GM19025 (cell line): ENCODE results near the gene SLC22A3.
"Not testable (repeated sequence)": the region's sequence is repeated elsewhere in the genome, so short reads cannot be mapped to it uniquely, and the experiment has no call there.

Source experiments
- ATAC-seq: cut with Tn5 transposase; IDR thresholded peaks from one replicate; pipeline ENCODE4 v1.9.1; 2021; ENCODE audit warnings: mild to moderate bottlenecking, low read depth, moderate library complexity; ENCODE audit not compliant: unreplicated experiment

Gene SLC22A3

DNA sequence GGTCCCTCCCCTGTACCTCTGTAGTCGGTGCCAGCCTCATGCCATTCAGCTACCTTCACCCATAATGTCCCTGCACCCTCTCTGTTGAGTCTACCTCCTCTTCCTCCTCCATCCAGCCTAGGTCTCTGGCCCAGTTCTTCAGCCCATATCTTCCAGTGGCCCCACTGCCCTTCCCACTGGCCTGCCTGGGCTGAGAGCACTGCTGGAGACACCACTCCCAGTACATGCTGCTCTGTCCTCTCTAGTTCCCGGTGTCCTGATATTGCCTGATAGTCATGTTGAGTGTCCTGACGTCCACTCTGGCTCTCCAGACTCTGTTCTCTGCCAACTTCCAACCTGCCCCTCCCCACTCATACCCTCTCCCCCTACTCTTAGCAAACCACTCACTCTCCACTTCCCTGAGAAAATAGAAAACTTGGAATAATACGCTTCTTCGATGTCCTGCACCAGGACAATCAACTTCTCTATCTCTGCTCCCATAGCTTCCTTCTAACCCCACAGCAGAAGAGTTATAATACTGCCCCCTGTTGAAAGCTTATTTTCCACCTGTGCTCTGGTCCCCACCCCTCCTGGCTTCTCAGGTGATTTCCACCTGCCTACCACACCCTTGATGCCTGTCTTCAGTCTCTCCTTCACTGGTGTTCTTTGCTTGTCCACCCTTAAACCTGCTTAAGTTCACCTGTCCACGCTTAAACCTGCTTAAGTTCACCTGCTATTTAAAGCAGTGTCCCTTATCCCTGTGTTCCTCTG is 19.8 kb downstream of the SLC22A3 start:
- no peak for ATAC-seq

DNA sequence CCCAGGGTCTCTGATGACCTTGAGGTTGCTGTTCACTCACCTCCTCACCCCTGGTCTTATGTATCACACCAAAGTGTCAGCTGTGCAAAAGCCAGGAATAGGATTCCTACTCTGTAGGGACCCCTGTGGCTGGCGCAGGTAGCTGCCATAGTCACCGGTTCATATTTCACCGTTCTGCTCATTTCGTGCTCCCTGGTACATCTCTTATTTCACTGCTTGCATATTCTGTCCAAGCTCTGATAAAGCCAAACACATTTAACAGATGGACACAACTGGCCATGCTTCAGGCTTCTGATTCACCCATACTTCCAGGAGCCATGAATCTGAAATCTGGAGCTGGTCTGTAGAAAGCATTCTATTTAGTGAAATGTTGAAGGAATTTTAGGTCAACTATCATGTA is 20.5 kb downstream of the SLC22A3 start:
- no peak for ATAC-seq

DNA sequence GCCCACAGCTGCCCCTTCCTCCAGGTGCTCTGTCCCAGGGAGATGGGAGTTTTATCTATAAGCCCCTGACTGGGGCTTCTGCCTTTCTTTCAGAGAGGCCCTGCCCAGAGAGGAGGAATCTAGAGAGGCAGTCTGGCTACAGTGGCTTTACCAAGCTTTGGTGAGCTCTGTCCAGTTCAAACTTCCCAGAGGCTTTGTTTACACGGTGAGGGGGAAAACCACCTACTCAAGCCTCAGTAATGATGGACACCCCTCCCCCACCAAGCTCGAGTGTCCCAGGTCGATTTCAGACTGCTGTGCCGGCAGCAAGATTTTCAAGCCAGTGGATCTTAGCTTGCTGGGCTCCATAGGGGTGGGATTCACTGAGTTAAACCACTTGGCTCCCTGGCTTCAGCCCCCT is 25.4 kb downstream of the SLC22A3 start:
- not testable (repeated sequence) for ATAC-seq

DNA sequence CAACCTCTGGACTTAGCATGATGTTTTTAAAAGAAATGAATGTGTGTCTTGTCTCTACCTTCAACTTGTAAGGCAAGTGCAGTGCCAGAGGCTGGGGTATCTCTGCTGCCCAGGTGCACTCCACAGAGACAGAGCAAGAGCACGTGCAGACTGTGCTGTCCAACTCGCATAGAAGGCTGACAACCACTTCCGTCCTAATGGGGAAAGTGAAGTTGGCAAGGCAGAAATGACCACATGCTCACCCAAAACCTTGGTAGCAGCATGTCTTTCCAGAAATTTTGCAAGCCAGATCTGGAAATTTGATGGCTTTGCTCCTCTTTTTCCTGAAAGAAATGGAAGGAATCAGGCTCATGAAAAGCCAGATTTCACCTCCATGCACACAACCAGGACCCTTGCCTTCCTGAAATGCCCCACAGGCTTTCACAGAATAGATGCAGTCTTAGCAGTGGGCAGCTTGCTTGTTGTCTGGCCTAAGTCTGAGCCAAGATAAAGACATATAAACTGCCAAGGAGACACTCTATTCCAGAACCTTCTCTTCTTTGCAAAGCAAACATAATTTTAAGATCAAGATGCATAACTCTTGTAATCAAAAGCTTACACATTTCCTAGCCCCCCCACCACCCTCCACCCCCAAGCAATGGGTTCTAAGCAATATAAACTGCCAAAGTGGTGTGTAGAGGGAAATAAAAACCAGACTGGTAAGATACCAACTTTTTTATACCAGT is 26.8 kb downstream of the SLC22A3 start:
- no peak for ATAC-seq

DNA sequence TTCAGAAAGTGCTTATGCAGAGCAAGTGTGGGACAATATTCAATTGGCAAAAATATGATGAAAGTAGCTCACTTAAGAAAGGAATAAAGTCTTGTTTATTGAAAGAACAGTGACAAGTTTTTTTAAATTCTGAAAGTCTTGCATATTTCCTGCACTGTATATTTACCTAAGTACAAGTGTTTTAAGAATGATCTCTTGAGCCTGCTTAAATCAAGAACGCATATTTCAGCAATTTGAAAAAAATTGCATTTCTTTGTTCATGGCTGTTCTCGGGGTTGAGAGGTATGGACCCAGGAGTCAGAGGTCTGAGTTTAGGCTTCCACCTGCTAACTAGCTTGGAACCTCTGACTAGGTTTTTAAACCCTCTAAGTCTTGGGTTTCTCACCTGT is 27.4 kb downstream of the SLC22A3 start:
- no peak for ATAC-seq

DNA sequence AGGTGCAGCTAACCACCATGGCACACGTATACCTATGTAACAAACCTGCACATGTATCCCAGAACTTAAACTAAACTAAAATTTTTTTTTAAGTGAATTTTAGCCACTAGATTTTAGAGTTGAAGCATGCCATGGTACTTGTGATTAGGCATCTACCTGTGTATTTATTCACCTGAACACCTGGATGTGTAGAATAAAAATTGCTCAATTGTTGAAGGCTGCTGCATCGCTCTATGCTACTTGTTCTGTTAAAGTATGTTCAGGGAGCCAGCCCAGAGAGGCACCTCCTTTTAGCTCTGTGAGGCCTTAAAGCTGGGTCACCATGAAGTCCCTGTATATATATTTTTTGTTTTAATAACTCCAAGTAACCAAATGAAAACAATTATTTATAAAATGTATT is 28.3 kb downstream of the SLC22A3 start:
- ATAC-seq = no peak

DNA sequence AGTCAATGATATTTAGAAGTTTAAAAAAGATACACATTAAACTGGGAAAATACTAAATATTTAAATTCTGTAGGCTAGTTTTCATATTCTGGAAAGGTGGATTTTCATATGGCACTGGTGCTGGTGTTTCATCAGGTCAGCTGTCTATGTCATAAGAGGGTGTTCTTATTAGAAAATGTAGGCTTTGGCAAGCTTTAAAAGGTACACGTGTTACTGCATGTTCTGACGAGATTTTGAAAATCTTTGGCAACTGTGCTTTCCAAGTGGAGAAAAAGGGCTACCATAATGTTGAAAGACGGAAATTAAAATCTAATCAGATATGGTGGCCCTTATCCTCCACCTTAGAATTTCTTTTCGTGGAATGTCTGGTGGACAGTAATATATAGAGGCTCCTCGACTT is 30.0 kb downstream of the SLC22A3 start:
- ATAC-seq = no peak

DNA sequence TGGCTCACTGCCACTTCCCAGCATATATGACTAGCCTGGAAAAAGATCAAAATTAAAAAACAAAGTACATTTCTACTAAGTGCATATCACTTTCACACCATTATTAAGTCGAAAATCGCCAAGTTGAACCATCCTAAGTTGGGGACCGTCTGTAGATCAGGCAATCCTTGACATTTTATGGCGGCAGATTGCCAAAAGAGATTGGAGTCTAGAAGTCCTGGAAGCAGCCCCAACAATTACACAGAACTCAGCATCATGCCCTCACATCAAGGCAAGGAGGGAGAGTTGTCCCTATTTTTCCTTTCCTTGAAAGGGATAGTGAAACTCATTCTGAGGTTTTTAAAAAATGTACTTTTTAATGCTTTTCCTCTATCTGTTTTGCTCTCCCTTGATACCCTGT is 30.7 kb downstream of the SLC22A3 start:
- no peak for ATAC-seq

DNA sequence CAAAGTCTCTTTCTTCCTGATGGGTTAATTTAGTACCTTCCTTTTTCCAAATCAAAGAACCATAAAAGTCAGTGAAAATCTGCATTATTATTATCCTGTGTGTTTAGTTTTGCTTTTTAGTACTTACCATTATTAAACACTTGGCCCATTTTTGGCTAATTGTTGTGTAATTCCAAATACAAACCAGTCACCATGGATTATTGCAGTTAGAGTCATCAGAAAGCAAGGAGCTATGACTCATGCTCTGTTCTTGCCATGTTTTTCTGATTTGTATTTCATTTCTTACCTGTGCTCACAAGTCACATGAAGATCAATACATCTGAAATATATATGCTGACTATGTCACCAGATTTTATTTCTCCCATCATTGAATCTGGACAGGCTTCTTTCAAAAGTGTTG is 31.3 kb downstream of the SLC22A3 start:
- no peak for ATAC-seq

DNA sequence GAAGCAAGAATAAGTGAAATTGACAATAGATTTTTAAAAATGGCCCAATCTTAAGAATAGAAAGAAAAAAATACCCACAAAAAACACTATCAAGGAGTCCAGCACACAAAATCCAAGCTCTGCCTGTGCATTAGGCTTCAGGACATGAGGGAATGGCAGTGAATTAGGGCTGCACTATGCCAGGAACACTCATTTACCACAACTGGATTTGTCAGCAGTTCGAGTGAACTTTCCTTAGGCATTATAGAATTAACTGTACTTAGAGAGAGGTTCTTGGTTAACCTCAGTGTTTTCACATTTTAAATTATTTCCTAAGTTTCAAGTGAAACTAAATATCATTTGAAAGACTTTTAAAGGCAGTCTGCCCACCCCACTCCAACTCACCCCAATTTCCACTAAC is 34.8 kb downstream of the SLC22A3 start:
- ATAC-seq = no peak

DNA sequence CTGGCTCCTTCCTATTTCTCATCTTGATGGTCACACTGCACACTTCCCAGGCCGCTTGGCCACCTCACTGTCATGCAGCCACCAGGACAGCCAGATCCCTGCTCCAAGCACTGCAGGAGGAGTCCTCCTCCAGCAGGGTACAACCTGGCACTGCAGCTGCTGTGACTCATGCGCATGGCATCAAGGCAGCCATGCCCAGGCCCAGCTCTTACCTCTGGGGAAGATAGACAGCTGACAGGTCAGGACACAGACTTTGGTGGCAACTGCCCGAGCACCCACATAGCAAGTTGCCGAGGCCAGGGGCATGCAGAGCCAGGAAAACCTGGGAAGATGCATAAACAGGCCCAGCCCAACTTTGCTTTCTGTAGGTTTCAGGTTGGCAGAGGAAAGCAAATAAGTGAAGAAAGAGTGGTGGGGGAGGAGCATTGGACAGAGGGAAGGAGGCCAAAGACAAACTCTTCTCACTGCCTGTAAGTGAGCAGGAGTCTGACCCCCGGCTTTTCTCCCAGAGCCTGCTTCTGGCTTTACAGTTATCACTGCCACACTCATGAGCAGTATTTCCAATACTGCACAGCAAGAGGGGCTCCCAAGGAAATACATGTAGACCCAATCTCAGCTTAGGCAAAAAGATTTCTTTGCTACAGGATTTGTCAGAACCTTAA is 38.8 kb downstream of the SLC22A3 start:
- ATAC-seq = no peak

DNA sequence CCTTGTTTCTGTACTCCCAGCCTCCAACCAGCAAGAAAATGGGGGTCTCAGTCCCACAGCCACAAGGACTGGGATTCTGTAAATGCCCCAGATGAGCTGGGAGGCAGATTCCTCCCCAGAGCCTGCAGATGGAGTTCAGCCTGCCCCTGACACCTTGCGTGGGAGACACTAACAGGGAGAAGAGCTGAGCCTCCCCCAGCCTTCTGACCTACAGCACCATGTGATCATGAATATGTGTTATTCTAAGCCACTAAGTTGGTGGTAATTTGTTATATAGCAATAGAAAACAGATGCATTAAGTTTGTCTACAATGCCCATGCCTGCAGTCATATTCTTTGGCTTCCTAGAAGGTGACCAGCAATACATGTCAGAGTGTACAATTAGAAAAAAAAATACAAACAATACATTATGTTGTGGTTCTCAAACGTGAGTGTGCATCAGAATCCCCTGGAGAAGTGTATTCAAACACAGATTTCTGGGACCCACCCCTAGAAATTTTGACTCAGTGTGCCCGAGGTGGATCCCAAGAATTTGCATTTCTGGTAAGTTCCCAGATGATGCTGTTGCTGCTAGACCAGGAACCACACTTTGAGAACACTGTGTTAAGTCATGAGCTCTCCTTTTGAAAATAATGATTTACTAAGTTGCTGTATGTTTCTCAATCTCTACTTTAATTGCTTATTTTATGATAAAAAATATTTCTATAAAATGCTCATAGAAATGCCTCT is 39.9 kb downstream of the SLC22A3 start:
- no peak for ATAC-seq

DNA sequence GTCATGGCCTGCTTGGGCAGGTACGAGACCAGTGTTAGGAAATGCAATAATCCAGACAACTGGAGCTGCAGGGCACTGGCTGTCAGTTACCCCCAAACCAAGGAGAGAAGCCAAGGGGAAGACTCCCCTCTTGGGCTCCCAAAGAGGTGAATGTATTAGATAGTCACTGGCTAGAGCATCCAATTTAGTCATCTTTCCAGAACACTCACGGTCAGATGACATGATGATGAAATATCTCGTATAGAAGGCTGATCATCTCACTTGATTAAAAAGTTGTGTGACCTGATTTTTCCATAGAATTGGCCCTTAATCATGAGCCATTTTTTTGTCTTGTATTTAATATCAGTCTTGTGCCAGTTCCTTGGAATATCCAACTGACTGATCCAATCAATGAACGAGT is 40.7 kb downstream of the SLC22A3 start:
- no peak for ATAC-seq

DNA sequence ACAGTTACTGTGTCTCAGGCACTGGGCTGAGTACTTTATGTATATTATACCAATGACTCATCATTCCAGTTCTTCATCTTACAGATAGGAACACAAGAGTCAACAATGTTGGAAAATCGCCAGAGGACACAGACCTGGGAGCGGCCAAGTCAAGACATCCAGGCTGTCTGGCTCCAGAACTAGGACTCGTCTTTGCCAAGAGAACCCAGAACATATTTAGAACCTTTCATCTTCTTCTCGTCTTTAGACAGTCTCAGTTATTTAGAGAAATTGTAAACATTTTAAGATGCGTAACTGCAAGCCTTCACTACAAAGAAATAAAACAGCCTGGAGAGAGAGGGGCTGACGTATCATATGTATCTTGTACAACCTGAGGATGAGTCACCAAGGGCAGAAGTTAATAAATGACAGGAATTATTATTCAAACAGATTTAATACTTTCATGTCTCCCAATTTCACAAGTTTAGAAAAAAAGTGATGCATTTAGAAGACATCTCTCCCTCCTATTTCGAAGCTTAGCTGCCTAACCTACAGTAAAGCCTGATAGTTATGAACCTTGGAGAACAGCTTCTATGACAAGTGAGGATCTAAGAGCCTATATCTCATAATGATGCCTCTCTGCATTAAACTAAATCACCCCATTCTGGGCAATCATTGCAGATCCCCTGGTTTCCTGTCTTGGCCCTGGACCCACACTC is 43.4 kb downstream of the SLC22A3 start:
- ATAC-seq = no peak

DNA sequence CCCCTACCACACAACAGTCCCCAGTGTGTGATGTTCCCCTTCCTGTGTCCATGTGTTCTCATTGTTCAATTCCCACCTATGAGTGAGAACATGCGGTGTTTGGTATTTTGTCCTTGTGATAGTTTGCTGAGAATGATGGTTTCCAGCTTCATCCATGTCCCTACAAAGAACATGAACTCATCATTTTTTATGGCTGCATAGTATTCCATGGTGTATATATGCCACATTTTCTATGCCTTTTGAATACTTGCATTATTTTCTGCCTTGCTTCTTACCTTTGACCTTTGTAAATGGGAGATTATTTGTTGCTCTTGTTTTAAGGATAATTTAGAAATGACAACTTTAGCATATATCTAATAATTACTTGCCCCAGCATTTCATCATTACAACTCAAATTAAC is 45.3 kb downstream of the SLC22A3 start:
- not testable (repeated sequence) for ATAC-seq

DNA sequence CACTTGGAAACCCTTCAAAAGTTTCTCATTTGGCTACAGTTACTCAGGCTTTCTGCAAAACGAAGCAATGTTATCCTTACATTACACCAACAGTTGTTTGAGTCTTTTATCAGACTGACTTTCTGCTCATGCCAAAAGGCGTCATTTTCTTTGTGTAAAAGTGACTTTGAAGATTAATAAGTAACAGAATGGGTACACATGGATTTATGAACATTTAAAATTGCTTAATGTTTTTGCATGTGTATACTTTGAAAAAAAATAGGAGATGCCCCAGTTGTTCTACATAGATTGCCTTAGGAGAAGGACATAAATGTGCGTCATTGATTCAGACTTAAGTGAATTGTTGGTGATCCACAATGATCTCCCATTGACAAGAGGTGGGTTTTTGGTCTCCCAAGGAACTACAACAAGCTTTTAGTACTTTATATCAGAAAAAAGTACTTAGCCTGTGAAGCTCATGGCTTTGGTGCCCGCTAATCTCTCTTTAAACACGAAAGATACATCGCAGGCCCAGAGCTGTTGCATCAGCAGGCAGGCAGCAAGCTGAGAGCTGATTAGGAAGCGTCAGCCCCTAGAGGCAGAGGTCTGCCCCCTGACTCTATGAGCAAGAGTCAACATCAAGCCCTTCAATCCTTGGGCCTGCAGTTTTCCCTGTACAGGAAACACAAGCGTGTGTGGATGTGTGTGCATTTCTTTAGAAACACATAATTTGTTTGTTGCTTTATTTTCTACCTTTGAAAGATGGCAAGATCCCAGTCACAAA is 45.9 kb downstream of the SLC22A3 start:
- no peak for ATAC-seq

DNA sequence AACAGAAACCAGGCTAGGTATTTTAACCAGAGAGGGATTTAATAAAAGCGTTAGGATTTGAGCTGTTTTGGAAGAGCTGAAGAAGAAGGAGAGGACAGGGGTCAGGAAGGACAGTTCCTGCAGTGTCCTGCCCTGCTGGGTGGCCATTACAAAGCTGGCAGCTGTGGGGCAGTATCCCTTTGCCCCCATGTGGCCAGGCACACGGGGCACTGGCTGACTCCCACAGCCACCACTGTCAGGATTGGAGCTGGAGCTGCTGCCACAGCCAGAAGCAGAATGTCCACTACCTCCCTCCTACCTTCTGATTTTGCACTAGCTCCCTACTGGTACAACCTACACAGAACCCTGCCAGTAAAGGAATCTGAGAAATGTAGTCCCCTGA is 46.5 kb downstream of the SLC22A3 start:
- ATAC-seq = no peak

DNA sequence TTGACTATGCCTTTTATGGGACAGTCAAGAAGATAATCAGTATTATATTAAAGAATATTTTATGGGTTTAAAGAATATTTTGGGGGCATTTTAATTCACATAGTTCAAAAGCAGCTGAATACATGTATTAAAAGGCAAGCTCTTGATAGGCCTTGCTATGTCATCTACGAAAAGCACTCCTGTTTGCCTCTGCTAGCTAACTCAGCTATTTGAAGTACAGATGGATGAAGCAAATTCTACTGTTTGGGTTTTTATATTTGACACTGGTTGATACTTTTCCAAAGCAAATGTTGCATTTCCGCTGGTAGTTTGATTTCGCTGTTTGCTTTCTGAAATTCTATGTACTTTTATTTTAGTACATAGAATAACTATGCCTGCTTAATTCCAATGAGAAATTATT is 47.0 kb downstream of the SLC22A3 start:
- ATAC-seq = no peak

DNA sequence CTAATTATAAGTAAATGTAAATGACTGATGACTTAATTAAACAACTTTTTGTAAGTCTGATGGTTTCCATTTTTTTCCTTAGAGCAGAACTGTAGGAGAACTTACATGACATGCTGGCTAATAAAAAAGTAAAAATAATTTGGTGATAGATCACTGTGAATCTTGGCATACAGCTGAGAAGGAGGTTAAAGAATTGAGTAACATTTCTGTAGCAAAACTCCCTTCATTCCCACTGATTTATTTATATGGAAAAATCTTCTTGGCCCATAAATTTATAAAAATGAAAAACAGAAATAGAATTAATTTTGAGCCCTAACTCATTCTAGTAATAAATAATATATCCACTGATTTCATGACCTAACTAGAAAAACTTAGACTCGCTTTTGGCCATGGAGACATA is 48.1 kb downstream of the SLC22A3 start:
- ATAC-seq = no peak
